SIG-M5 treated with dmso at 0.1 percent for 504 hours (cell line): ENCODE results near the gene TRABD.
"Not testable (repeated sequence)": the region's sequence is repeated elsewhere in the genome, so short reads cannot be mapped to it uniquely, and the experiment has no call there.

Experiments
- DNase-seq: peaks from one replicate; lab custom pipeline; 2025; ENCODE audit not compliant: unreplicated experiment; lab: John Stamatoyannopoulos, UW

Gene TRABD

DNA sequence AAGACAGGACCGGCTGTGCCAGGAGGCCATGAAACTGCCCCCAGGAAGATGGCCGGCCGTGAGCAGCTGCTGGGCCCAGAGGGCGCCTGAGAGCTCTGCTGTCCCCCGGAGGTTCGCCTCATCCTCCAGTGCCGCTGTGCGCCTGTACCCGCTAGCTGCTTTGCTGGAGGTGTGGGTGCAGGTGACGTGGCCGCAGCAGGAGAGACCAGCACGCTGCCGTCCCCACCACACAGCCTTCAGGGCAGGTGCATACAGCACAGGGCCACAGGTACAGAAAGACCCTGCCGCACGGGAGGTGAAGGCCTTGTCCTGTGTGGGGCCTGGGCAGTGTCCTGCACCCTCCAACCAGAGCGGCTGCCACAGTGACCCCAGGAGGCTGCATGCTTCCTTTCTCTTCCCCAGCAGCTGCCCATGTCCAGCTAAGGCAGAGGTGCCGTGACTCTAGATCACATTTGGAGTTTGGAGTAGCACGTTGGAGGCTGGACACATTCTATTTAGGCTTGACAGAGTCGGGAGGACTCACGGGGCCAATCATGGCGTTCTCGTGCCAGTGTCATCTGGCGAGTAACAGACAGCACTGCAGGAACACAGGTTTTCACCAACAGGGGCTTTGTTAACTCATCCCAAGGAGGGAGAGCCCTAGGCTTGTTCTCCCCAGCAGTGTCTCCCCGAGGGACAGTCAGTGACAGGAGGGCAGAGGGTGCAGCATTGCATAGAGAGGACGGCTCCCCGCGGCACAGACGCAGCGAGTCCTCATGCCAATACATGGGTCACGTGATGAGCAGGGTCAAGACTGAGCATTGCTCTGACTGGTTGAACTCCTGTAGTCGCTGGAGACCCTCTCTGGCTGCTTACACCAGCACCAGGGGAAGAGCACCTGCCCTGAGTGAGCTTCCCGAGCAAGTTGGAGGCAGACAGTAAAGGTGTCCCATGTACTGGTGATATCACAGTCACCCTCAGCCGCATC, 33.9 kb upstream of the TRABD start:
- DNase-seq: no peak

DNA sequence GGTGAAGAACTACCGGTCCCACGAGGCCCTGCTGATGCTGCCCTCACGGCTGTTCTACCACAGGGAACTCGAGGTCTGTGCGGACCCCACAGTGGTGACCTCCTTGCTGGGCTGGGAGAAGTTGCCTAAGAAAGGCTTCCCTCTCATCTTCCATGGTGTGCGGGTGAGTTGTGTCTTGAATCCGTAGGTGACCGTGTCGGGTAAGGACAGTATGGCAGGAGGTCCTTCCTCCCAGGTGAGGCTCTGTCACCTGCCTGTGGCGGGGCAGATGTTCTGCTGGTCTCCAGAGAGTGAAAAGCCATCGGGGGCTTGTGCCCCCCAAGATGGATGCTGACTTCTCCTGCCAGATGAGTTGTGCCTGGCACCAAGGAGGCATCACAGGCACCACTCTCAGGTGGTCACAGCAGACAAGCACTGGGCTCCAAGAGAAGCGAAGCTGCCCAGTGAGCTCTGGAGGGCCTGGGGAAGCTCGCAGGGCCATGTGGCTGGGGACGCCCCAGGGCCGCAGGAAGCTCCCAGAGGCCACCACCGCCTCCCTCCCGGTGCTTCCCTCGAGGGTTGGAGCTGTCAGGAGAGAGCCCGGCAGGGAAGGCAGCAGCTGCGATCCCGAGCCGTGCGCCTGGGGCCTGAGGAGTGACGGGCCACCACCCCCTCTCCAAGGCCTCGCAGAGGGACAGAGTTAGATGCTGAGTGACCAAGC, 32.5 kb upstream of the TRABD start:
- DNase-seq: no peak

DNA sequence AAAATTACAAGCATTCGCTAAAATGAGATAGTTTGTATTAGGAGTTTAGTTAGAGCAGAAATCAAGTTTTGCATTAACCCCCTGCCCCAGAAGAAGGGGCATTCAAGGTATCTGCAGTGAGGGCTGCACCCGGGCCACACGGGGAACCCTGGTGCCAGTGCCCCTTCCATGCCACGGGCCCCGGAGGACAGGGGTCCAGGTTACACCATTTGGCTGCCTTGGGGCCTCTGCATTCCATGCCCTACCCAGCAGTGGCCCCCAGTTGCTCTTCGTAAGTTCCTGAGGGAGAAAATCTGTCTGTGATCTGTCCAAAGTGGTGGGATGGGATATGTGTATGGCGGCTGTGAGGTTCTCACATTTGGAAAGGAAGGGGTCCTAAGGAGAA, 32.0 kb upstream of the TRABD start:
- DNase-seq: no peak

DNA sequence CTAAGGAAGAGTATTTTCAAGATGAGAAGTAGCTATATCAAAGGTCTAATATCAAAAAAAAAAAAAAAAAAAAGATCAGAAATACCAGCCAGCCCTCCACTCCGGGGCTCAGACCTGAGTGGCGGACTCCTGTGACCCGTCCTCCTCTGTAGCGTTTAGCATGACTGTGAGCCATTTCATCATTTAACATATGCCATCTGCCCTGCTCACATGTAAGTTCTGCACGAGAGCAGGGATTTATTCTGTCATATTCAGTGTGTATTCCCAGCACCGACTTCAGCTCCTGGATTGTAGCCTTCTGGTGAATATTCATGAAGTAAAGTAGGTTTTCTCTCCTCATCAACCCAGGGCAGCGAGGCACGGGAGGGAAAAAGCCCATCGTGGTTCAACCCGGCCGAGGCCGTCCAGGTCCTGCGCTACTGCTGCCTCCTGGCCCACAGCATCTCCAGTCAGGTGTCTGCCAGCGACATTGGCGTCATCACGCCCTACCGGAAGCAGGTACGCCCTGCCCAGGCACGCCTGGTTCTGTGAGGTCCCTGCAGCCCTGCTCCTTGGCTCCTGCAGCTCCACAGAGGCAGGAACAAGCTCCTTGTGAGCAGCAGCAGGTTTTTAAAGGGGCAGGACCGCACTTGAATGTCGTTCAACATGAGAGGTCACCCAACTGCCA, 27.9 kb upstream of the TRABD start:
- DNase-seq: no peak

DNA sequence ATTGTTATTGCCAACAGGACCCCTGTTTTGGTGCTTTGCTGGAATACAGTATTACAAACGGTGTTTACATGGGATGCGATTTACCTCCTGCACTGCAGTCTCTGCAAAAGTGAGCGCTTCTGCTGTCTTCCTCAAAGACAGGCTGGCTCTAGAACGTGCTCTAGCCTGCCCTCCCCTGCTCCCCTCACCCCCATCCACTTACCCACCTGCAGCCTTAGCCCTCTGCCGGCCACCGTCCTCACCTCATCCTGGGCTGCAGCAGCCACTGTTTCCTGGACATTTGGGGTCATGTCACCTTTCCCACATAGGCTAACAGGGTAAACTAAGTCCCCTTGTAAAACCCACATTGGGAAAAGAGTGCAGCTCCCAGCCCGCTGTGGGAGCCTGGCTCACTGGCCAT, 24.8 kb upstream of the TRABD start:
- DNase-seq: no peak

DNA sequence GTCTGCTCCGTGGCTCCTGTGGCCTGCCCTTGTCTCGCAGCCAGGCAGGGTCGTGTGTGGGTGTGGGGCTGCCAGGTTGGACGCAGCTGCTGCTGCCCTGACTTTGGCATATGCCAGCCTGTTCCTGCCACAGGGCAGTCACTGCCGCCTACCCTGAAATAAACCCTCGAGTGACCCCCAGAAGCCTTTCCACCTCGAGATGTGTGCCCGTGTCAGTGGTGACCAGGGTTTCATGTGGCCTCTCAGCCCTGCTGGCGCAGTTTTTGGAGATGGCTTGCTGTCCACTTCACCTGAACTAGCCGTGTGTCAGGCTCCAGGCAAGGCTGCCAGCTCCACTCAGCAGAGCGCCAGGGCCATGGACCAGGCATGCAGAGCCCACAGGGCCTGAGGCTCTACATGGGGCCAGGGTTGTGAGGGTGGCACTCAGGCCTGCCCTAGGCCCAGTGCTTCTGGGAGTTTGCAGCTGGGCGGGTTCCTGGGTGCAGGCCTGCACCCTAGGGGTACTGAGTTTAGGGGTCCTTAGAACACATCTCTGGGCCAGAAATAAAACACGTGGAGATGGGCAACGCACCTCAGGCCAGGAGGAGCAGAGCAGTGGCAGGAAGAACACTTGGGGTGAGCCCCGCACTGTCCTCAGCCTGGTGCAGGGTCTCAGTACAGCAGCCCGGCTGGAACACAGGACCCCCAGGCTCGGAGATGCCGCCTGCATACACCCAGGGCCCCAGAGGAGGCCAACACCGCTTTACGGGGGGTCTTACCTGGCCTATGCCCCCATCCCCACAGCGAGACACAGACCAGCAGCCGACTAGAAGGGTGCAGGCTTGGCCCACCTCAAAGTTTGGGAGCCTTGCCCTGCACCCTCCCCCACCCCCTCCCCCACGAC, 24.0 kb upstream of the TRABD start:
- no peak for DNase-seq

DNA sequence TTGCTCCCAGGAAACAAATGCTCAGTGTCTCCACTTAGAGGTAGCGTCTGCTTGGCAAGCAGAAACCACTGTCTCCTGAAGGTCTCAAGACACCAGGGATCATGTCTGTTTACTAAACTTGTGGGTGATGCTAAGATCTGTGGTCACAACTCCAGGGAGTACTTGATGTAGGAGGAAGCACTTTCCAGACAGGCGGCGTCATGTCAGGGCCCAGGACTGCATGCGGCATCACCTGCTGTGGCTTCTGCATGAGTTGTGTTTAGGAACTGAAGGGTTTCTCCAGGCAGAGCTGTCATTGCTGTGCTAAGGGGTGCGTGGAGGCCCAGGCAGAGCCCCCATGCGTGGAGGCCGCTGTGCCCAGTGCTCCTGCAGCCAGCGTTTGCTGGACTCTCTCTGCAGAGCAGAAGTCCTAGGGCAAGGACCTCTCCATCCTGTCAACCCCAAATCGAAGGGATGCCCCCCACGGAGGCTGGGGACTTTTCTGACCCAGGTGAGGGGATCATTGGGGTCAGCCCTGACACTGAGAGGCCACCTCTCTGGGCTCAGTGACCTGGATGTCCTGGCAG, 23.2 kb upstream of the TRABD start:
- no peak for DNase-seq

DNA sequence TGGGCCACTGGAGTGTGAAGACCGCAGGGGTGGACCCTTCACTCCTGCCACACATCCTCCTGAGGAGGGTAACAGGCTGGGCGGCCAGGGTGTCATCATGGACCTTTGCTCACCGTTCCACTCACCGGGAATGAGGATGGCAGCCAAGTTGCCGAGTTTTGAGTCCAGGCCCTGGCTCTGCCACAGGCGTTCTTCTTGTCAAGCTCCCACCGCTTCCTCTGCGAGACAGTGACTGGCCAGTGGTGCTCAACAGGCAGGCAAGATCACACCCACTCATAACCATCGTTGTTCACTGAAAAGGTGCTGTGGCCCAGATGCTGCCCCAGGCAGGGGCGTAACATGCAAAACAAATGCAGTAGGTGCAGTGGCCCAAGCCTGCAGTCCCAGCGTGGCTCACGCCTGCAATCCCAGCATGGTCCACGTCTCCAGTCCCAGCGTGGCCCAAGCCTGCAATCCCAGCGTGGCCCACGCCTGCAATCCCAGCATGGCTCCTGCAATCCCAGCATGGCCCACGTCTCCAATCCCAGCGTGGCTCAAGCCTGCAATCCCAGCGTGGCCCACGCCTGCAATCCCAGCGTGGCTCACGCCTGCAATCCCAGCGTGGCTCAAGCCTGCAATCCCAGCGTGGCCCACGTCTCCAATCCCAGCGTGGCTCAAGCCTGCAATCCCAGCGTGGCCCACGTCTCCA, 20.1 kb upstream of the TRABD start:
- DNase-seq: no peak

DNA sequence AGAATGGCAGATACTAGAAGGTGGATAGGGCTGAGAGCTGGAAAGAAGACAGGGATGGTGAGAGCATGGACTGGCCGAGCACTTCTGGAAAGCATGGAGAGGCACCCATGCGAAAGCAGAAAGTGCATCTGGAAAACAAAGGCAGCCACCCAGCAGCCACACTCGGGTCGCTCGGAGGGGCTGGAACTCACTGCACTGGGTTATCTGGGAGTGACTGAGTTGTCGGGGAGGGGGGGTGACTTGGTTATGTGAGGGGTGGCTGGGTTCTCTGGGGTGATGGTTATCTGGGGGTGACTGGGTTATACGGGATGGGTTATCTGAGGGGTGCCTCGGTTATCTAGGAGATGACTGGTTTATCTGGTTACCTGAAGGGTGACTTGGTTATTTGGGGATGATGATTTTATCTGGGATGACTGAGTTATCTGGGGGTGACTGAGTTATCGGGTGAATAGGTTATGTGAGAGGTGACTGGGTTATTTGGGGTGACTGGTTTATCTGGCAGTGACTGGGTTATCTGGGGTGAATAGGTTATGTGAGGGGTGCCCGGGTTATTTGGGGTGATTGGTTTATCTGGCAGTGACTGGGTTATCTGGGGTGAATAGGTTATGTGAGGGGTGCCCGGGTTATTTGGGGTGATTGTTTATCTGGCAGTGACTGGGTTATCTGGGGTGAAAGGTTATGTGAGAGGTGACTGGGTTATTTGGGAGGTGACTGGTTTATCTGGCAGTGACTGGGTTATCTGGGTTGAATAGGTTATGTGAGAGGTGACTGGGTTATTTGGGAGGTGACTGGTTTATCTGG, 17.8 kb upstream of the TRABD start:
- no peak for DNase-seq

DNA sequence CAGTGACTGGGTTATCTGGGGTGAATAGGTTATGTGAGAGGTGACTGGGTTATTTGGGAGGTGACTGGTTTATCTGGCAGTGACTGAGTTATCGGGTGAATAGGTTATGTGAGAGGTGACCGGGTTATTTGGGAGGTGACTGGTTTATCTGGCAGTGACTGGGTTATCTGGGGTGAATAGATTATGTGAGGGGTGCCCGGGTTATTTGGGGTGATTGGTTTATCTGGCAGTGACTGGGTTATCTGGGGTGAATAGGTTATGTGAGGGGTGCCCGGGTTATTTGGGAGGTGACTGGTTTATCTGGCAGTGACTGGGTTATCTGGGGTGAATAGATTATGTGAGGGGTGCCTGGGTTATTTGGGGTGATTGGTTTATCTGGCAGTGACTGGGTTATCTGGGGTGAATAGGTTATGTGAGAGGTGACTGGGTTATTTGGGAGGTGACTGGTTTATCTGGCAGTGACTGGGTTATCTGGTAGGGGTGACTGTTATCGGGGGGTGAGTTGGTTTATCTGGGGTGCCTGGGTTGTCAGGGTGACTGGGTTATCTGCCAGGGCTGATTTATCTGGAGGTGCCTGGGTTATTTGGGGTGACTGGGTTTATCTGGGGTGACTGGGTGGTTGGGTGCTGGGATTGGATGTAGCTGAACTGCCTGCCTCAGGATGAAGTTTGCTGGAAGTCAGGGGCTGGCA, 17.1 kb upstream of the TRABD start:
- not testable (repeated sequence) for DNase-seq

DNA sequence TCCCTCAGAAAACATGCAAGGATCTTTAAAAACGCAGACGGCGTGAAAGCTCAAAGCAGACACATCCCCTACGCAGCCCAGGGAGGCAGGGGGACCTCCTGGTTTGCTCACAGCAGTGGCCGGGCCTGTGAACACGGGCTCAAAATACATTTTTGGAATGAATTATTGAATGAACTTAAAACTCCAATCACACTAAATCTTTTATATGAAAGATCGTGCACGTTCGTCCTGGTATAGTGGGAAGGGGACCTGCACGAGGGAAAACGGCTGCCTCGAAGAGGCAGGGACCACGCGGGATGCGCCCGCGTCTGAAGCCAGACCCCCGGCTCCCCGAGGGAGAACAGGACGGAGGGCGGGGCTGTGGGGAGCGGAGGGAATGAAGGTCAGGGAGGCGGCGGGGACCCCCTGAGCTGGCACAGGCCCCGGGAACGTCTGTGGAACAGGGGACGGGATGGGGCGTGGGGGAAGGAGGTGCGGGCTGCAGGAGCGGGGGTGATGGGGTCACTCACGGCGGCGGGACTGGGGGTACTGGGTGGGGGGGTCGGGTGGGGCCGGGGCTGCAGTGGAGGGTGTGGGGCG, 16.4 kb upstream of the TRABD start:
- no peak for DNase-seq

DNA sequence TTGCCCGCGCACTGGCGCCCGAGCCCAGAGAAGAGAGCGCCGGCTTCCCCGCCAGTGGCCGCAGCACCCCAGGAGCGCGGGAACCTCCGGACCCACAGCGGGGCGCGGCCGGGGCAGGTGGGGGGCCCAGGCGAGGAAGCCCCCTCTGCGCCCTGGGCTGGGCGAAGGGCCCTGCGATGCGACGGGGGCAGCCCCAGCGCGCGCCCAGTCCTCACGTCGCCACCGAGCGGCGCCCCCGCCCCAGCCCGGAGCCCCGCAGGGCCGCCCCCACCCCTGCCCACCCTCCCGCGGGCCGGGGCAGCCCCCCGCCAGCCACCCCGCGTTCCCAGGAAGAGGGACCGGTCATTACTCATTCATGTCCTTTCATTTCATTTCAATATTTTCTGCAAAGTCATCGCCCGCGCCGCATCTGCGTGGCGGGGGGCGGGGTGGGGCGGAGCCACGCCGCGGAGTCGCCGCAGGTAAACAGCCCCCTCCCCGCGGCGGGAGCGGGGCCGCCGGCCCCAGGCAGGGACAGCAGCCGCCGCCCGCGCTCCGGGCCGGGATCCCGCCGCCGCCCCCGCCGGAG, 15.9 kb upstream of the TRABD start:
- peak; percentile 25 for DNase-seq

DNA sequence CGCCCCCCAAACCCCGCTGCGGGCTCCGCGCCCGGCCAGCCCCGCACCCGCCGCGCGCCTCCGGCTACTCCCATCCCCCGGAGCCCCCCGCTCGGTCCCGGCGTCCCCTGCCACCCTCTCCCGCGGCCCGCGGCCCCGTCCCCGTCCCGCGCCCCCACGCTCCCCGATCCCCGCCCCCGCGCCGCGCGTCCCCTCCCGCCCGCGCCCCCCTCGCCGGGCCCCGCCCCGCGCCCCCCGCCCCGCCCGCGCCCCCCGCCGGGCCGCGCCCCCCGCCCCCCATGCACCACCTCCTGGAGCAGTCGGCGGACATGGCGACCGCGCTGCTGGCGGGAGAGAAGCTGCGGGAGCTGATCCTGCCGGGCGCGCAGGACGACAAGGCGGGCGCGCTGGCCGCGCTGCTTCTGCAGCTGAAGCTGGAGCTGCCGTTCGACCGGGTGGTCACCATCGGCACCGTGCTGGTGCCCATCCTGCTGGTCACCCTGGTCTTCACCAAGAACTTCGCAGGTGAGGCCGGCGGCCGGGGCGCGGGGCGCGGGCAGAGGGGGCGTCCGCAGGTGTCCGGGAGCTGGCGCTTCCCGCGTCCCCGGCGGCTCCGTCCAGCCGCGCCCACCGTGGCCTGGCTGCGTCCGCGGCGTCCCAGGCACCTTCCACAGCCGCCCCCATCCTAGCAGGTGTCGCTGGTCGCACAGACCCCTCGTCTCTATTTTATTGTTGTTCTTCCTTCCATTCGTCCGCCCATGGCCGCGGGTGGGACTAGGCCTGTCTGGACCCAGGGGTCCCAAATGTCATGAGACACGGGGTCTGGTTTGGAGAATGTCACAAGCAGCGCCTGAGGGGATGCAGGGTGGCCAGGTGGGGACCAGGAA, 15.0 kb upstream of the TRABD start, which contains the start of gene PANX2:
TSS of gene PANX2 (plus strand) at position 279 of the 866 bp plus-strand sequence. CDS start at position 279, 0 bp downstream.
- DNase-seq: no peak

DNA sequence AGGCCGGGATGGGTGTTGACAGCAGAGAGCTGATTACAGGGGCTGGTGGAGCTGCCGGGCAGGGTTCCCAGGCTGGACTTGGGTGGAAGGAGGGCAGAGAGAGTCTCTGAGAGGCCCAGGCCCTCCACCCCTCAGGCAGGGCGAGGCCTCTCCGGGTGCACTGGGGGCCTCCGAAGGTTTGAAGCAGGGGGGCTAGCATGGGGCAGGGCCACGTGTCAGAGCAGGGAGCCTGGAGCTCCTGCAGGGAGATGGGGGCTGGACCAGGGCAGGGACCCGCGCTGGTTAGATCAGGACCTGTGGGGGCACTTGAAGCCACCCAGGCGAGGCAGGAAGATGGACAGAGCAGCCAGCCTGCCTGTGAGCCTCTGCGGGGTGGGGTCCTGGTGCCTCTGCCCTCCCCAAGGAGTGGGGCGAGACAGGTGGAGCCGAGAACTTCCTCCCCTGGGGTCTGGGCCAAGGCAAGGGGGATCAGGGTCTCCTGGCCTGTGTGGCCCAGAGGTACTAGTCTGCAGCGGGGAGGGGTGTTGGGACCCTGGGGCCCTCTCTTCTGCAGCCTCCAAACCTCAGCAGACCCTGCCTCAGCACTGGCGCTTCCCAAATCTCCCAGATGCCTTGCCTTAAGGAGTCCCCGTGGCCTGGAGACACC, 14.3 kb upstream of the TRABD start:
- no peak for DNase-seq

DNA sequence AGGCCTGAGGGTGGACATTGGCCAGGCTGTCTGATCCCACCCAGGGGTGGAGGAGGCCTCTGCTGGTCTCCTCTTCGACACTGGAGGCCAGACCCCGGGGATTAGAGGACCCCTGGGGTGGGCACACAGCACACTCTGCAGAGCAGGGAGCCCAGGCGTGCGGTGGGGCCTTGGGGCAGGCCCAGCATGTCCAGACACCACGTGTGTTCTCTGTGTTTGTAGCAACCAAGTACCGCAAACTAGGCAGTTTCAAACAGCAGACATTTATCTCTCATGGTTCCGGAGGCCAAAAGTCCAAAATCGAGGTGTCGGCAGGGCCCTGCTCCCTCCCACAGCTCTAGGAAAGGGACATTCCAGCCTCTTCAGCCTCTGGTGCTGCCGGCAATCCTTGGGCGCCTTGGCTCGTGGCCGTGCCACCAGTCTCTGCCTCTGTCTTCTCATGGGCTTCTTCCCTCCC, 13.7 kb upstream of the TRABD start:
- no peak for DNase-seq

DNA sequence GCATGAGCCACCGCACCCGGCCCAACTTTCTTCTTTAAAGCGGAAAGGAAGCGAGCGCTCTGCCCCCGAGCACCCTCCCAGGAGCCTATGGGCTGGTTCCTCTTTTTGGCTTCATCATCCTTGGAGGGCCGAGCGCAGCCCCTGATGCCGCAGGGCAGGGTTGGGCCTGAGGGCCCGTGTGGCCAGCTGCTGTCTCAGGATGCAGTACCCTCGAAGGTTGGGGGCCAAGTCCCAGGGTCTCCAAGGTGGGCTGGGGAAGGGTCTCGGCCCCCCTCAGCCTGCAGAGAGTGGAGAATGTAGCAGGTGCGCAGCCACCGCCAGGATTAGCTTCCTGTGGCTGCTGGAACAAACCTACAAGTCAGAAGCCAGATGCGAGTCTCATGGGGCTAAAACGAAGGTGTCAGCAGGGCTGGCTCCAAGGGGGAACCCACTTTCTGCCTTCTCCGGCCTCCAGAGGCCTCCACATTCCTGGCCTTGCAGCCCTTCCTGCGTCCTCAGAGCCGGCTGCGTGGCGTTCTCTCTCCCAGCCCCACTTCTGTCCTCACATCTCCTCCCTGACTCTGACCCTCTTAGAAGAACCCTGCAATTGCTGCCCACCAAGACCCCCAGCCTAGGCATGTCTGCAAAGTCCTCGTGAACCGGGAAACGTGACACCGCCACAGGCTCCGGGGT, 12.3 kb upstream of the TRABD start:
- DNase-seq: peak; percentile 53
